ENCODE data around the gene NCBP3.
"Not testable (repeated sequence)": the region's sequence is repeated elsewhere in the genome, so short reads cannot be mapped to it uniquely, and the experiment has no call there.

- not testable (repeated sequence) for TF ChIP-seq CTCF, POLR2A (IDR thresholded peaks at IDR 0.05)
Observed at GRCh38 chr17:3794152-3794551, 51.9 kb downstream of the NCBP3 start.

Measured in Peyer's patch (tissue), 4 donors.